Keratinocyte (primary cell): ENCODE results near the gene IL37. TPM values are rescaled to one million over a fixed set of nuclear protein-coding genes. Genes with fewer than 3 reads are reported as not detected.
"Not testable (repeated sequence)": the region's sequence is repeated elsewhere in the genome, so short reads cannot be mapped to it uniquely, and the experiment has no call there.

Source experiments
- DNase-seq: peaks from one replicate; pipeline ENCODE4 v3.0.0-alpha.2; 2011; ENCODE audit warnings: low read depth, missing footprints, low spot score
- FAIRE-seq: peaks from 2 replicates; lab custom pipeline; 2011; peaks lifted over from hg19 to GRCh38; lab: Jason Lieb, UNC
- H2AFZ ChIP-seq: 2 replicates; pipeline ENCODE4 v1.6.0; 2012; ENCODE audit warnings: low read length, control low read depth, inconsistent platforms; ENCODE audit not compliant: control insufficient read depth
- H3K27ac ChIP-seq: 2 replicates; pipeline ENCODE4 v1.5.1; 2011; ENCODE audit warnings: low read length; ENCODE audit not compliant: control insufficient read depth, insufficient read depth
- H3K27me3 ChIP-seq: 3 replicates; pipeline ENCODE4 v1.6.0; 2011; ENCODE audit warnings: low read length; ENCODE audit not compliant: control insufficient read depth, insufficient read depth; ENCODE audit errors: extremely low read depth
- H3K36me3 ChIP-seq, 2 experiments: 2 replicates in 1 of 2; 3 replicates in 1 of 2; pipeline ENCODE4 v1.5.1; 2011; ENCODE audit warnings: low read length in 2 of 2, mild to moderate bottlenecking in 1 of 2; ENCODE audit not compliant: control insufficient read depth in 2 of 2, insufficient read depth in 2 of 2; ENCODE audit errors: extremely low read depth in 1 of 2
- H3K4me1 ChIP-seq: 3 replicates; pipeline ENCODE4 v1.5.1; 2011; ENCODE audit warnings: low read length; ENCODE audit not compliant: control insufficient read depth, insufficient read depth; ENCODE audit errors: extremely low read depth
- H3K4me2 ChIP-seq: 3 replicates; pipeline ENCODE4 v1.6.0; 2011; ENCODE audit warnings: low read depth, low read length; ENCODE audit not compliant: control insufficient read depth, insufficient read depth; ENCODE audit errors: extremely low read depth
- H3K4me3 ChIP-seq, 3 experiments: fragments of 200-600 bp in 1 of 3; sonication (generic) in 1 of 3; 2 replicates in 2 of 3; 3 replicates in 1 of 3; pipeline ENCODE4 v1.5.1; 2011 to 2016; ENCODE audit warnings: low read length in 3 of 3, mild to moderate bottlenecking in 3 of 3, control low read depth in 2 of 3, inconsistent platforms in 1 of 3, low read depth in 1 of 3, mixed read lengths in 1 of 3, mixed run types in 1 of 3, moderate library complexity in 1 of 3; ENCODE audit not compliant: control insufficient read depth in 2 of 3, insufficient read depth in 2 of 3; ENCODE audit errors: extremely low read depth in 1 of 3
- H3K79me2 ChIP-seq: 2 replicates; pipeline ENCODE4 v1.6.0; 2012; ENCODE audit warnings: low read length; ENCODE audit not compliant: control insufficient read depth, insufficient read depth
- H3K9ac ChIP-seq: 3 replicates; pipeline ENCODE4 v1.6.0; 2011; ENCODE audit warnings: low read length; ENCODE audit not compliant: control insufficient read depth, insufficient read depth; ENCODE audit errors: extremely low read depth
- H3K9me1 ChIP-seq: 3 replicates; pipeline ENCODE4 v1.6.0; 2011; ENCODE audit warnings: low read length; ENCODE audit not compliant: control insufficient read depth, insufficient read depth; ENCODE audit errors: extremely low read depth
- H3K9me3 ChIP-seq: 2 replicates; pipeline ENCODE4 v1.5.1; 2012; ENCODE audit warnings: low read depth, low read length; ENCODE audit not compliant: control insufficient read depth
- H4K20me1 ChIP-seq: 3 replicates; pipeline ENCODE4 v1.6.0; 2011; ENCODE audit warnings: low read length; ENCODE audit not compliant: control insufficient read depth, insufficient read depth; ENCODE audit errors: extremely low read depth
- EZH2 ChIP-seq: IDR thresholded peaks from one replicate; pipeline ENCODE4 v1.6.1; 2012; ENCODE audit warnings: inconsistent platforms, mild to moderate bottlenecking, low read length, moderate library complexity
- dilution Hi-C: fragments of 300-500 bp; cut with MboI; formaldehyde crosslinking; loops from one replicate; pipeline ENCODE4 v1.7.0; 2020; ENCODE audit warnings: low sequenced_read_pairs; ENCODE audit not compliant: extremely low pct_ligation_motif_present
- polyA plus RNA-seq, 5 experiments: library from polyadenylated mRNA; depleted of rRNA in 3 of 5; stranded (reverse) in 3 of 5; stranded (forward) in 1 of 5; unstranded in 1 of 5; fragments of >200 nt; gene quantifications; 1 replicate in 1 of 5; 2 replicates in 3 of 5; 3 replicates in 1 of 5; pipeline versions ENCODE4 v1.2.1 to v1.2.3, GENCODE V29; 2011 to 2012; ENCODE audit warnings: missing spikeins in 2 of 5, low read depth in 1 of 5, low replicate concordance in 1 of 5
- TF ChIP-seq, protein P1 (sequence below), 3 experiments: IDR thresholded peaks in 1 of 3; conservative IDR thresholded peaks in 1 of 3; optimal IDR thresholded peaks in 1 of 3; 2 replicates in 2 of 3; 3 replicates in 1 of 3; pipeline versions ENCODE3 to v1.5.1; 2011; ENCODE audit warnings: low read length in 3 of 3, mild to moderate bottlenecking in 3 of 3, moderate library complexity in 2 of 3, control low read depth in 1 of 3, inconsistent platforms in 1 of 3; ENCODE audit not compliant: insufficient read depth in 2 of 3; ENCODE audit errors: extremely low read depth in 1 of 3

The IL37 gene
- polyA plus RNA-seq, 1 donor (not counting 4 experiments of a cell fraction or from before 2014, with no cell fraction given): 0.63 TPM

DNA sequence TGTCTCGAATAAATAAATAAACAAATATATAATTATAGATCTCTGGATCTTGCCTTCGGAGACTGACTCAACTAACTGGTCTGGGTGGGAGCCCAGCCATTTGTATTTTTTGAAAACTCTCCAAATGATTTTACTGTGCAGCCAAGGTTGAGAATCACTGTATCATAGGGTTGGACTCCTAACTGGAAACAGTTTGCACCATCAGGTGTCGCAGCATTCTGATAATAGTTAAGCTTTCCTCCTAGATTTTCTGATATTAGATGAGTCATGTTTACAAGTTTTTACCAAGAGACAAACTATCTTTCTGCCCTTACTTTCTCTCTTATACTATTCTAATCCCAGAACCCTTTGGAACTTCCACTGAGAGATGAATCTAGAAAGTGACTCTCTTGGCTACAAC is 16.8 kb downstream of the IL37 start:
- H3K27me3 ChIP-seq: no peaks in the 10 kb centered on the region
- no peak overlapping the region for H3K4me2 ChIP-seq
- dilution Hi-C loops: no loop called here
- no peak overlapping the region for H2AFZ ChIP-seq
- no peaks in the 10 kb centered on the region for H3K79me2 ChIP-seq
- no peaks in the 10 kb centered on the region for H3K36me3 ChIP-seq
- DNase-seq (no peak), FAIRE-seq (no peak)
- H3K27ac ChIP-seq: no peak overlapping the region
- no peak overlapping the region for H3K4me3 ChIP-seq
- no peaks in the 10 kb centered on the region for H4K20me1 ChIP-seq
- no peaks in the 10 kb centered on the region for H3K4me1 ChIP-seq
- H3K9me3 ChIP-seq: no peaks in the 10 kb centered on the region
- TF ChIP-seq EZH2: no peak
- TF ChIP-seq, protein P1, sequence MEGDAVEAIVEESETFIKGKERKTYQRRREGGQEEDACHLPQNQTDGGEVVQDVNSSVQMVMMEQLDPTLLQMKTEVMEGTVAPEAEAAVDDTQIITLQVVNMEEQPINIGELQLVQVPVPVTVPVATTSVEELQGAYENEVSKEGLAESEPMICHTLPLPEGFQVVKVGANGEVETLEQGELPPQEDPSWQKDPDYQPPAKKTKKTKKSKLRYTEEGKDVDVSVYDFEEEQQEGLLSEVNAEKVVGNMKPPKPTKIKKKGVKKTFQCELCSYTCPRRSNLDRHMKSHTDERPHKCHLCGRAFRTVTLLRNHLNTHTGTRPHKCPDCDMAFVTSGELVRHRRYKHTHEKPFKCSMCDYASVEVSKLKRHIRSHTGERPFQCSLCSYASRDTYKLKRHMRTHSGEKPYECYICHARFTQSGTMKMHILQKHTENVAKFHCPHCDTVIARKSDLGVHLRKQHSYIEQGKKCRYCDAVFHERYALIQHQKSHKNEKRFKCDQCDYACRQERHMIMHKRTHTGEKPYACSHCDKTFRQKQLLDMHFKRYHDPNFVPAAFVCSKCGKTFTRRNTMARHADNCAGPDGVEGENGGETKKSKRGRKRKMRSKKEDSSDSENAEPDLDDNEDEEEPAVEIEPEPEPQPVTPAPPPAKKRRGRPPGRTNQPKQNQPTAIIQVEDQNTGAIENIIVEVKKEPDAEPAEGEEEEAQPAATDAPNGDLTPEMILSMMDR (optimal IDR thresholded peaks at IDR 0.05 in 1 of 3, IDR thresholded peaks at IDR 0.05 in 1 of 3, conservative IDR thresholded peaks at IDR 0.05 in 1 of 3; ENCODE audit: extremely low read depth in 1 of 3, insufficient read depth in 2 of 3, low read length in 3 of 3): no peak
- H3K9me1 ChIP-seq: no peaks in the 10 kb centered on the region
- H3K9ac ChIP-seq: no peak overlapping the region

DNA sequence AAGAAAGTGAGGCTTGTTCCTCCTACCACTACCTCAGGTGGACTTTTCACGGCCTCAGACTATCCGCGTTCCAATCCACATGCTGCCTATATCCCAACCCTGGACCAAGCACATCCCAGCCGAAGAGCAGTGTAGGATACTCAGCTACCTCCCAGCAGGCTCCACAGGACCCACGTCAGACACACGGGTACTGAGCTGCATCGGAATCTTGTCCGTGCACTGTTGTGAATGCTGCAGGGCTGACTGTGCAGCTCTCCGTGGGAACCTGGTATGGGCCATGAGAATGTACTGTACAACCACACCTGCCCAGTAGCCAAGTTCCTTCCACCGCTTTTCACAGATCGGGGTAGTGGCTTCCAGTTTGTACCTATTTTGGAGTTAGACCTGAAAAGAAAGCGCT is 22.3 kb downstream of the IL37 start:
- no peak overlapping the region for H3K4me3 ChIP-seq
- H2AFZ ChIP-seq: no peak overlapping the region
- H3K79me2 ChIP-seq: no peaks in the 10 kb centered on the region
- H4K20me1 ChIP-seq: no peaks in the 10 kb centered on the region
- dilution Hi-C loops: no loop called here
- H3K27ac ChIP-seq: no peak overlapping the region
- H3K9me1 ChIP-seq: no peaks in the 10 kb centered on the region
- no peak overlapping the region for H3K4me2 ChIP-seq
- no peaks in the 10 kb centered on the region for H3K4me1 ChIP-seq
- DNase-seq (no peak), FAIRE-seq (no peak)
- H3K36me3 ChIP-seq: no peaks in the 10 kb centered on the region
- no peaks in the 10 kb centered on the region for H3K9me3 ChIP-seq
- H3K9ac ChIP-seq: no peak overlapping the region
- no peak for TF ChIP-seq EZH2
- TF ChIP-seq, protein P1 (optimal IDR thresholded peaks at IDR 0.05 in 1 of 3, IDR thresholded peaks at IDR 0.05 in 1 of 3, conservative IDR thresholded peaks at IDR 0.05 in 1 of 3; ENCODE audit: extremely low read depth in 1 of 3, insufficient read depth in 2 of 3, low read length in 3 of 3): no peak
- no peaks in the 10 kb centered on the region for H3K27me3 ChIP-seq

DNA sequence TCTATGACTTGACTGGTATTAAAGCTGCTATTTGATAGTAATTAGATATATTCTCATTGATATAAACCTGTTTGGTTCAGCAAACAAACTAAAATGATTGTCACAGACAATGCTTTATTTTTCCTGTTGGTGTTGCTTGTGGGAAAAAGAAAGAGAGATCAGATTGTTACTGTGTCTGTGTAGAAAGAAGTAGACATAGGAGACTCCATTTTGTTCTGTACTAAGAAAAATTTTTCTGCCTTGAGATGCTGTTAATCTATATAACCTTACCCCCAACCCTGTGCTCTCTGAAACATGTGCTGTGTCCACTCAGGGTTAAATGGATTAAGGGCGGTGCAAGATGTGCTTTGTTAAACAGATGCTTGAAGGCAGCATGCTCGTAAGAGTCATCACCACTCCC is 23.2 kb downstream of the IL37 start:
- H3K4me3 ChIP-seq, H3K27me3 ChIP-seq, H3K9me3 ChIP-seq, H3K4me1 ChIP-seq, H3K36me3 ChIP-seq, H2AFZ ChIP-seq, H3K9ac ChIP-seq, FAIRE-seq, dilution Hi-C loops, H3K79me2 ChIP-seq, H4K20me1 ChIP-seq, H3K4me2 ChIP-seq, H3K27ac ChIP-seq, DNase-seq, H3K9me1 ChIP-seq: not testable (repeated sequence)
